Muscle layer of duodenum (tissue), 2 donors: ENCODE measurements around the gene EDNRB.

Source experiments
- H3K27ac ChIP-seq: one replicate; pipeline ENCODE4 v1.7.0; 2013; ENCODE audit warnings: mild to moderate bottlenecking, low read length
- H3K27me3 ChIP-seq: one replicate; pipeline ENCODE4 v1.7.0; 2013; ENCODE audit warnings: low read depth, mild to moderate bottlenecking, control low read depth, low read length
- H3K36me3 ChIP-seq, 2 donors: one replicate each; pipeline ENCODE4 v1.7.0; 2013; ENCODE audit warnings: low read length in 2 of 2, control low read depth in 1 of 2, mild to moderate bottlenecking in 1 of 2; ENCODE audit not compliant: insufficient read depth in 2 of 2, control insufficient read depth in 1 of 2
- H3K4me1 ChIP-seq, 2 donors: one replicate each; pipeline ENCODE4 v1.7.0; 2013; ENCODE audit warnings: low read length in 2 of 2, mild to moderate bottlenecking in 2 of 2, control low read depth in 1 of 2, moderate library complexity in 1 of 2; ENCODE audit not compliant: insufficient read depth in 2 of 2, control insufficient read depth in 1 of 2
- H3K4me3 ChIP-seq, 2 donors: one replicate each; pipeline ENCODE4 v1.7.0; 2013; ENCODE audit warnings: low read length in 2 of 2, low read depth in 1 of 2, mild to moderate bottlenecking in 1 of 2
- H3K9me3 ChIP-seq, 2 donors: one replicate each; pipeline ENCODE4 v1.7.0; 2013; ENCODE audit warnings: low read length in 2 of 2, control low read depth in 1 of 2, mild to moderate bottlenecking in 1 of 2; ENCODE audit not compliant: control insufficient read depth in 1 of 2
- donor health status: healthy.

The EDNRB gene

GRCh38 chr13:77916488-77916887 lies 2.1 kb downstream of the EDNRB start:
- H3K9me3 ChIP-seq = no peaks in the 10 kb centered on the region
- peaks cover 3% of the 10 kb centered on the region for H3K27me3 ChIP-seq
- peak overlapping the region; percentile 70 to 80 for H3K4me3 ChIP-seq
- no peaks in the 10 kb centered on the region for H3K36me3 ChIP-seq
- peaks cover 0 to 17% of the 10 kb centered on the region in 2 donors for H3K4me1 ChIP-seq
- H3K27ac ChIP-seq = peak overlapping the region; percentile 39

- Histone ChIP-seq H3K36me3 (no peaks in the 10 kb centered on the region), H3K4me1 (peaks cover 0 to 17% of the 10 kb centered on the region in 2 donors), H3K27ac (no peak overlapping the region), H3K27me3 (peaks cover 3% of the 10 kb centered on the region), H3K9me3 (no peaks in the 10 kb centered on the region), H3K4me3 (peak overlapping the region; percentile 26 to 70)
Measured at GRCh38 chr13:77915686-77916085, 2.9 kb downstream of the EDNRB start.

DNA sequence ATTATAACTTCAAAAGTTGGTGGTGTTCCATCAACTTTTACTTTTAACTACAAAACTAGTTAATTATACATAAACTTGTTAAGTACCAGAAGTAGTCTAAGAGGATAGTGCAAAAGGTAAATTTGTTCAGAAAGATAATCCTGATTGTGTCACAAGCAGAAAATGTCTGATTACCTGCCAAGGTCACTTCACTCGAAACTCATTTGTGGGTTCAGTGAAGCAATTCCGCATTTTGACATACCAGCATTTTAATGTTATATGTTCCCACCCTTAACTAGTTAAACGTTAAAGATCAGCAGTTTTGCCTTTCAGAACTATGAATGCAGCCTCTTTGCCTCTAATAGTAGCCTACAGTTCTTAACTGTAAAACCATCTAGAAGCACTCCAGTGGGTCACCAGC lies 5.6 kb downstream of the EDNRB start:
- no peaks in the 10 kb centered on the region for H3K9me3 ChIP-seq
- no peaks in the 10 kb centered on the region for H3K36me3 ChIP-seq
- H3K4me3 ChIP-seq = no peak overlapping the region
- no peak overlapping the region for H3K27ac ChIP-seq
- H3K27me3 ChIP-seq = peaks cover 3% of the 10 kb centered on the region
- no peaks in the 10 kb centered on the region for H3K4me1 ChIP-seq

GRCh38 chr13:77911751-77912150 lies 6.9 kb downstream of the EDNRB start:
- H3K27me3 ChIP-seq = no peaks in the 10 kb centered on the region
- no peaks in the 10 kb centered on the region for H3K9me3 ChIP-seq
- no peaks in the 10 kb centered on the region for H3K4me1 ChIP-seq
- no peaks in the 10 kb centered on the region for H3K36me3 ChIP-seq
- no peak overlapping the region for H3K4me3 ChIP-seq
- no peak overlapping the region for H3K27ac ChIP-seq

DNA sequence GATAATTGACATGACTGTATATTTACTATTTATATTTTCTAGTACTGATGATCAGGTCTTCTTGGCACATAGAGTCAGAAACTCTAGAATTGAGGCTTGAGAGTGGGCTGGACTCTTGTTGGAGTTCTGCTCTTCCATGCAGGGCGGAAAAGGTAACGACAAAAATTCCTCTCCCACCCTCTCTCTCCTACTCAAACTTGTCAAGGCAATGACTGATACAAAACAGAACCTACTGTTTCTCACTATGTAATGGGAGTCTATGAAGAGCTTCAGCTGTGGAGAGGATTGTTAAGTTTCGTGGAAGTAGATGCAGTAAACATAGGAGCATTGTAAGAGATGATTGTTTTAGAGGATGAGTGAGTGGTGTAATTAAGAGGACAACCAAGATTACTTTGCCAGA lies 8.8 kb downstream of the EDNRB start:
- no peak overlapping the region for H3K4me3 ChIP-seq
- no peaks in the 10 kb centered on the region for H3K36me3 ChIP-seq

DNA sequence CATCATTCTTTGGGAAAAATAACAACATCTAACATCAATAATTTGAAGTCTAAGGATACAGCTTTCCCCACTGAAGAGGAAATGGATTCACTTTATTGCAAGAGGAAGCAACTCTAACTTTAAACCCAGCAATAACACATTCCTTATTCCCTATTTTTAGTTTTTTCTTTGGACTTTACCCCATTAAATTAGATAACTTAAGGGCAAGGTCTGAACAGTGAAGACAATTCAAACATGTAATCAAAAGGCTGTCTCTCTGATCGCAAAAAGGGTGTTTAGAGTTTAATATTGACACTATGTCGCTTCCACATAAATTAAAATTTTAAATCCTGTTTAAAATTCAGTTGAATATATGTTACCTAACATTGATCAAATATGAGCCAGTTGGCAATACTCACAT lies 10.1 kb downstream of the EDNRB start:
- Histone ChIP-seq H3K4me1 (no peaks in the 10 kb centered on the region), H3K36me3 (no peaks in the 10 kb centered on the region), H3K4me3 (no peak overlapping the region), H3K27me3 (no peaks in the 10 kb centered on the region), H3K9me3 (peaks cover 0 to 3% of the 10 kb centered on the region in 2 donors), H3K27ac (no peak overlapping the region)

More for the DNA sequence above, 8.8 kb downstream of the EDNRB start:
- H3K4me1 ChIP-seq = no peaks in the 10 kb centered on the region
- H3K27me3 ChIP-seq = no peaks in the 10 kb centered on the region
- no peak overlapping the region for H3K27ac ChIP-seq
- H3K9me3 ChIP-seq = peaks cover 0 to 3% of the 10 kb centered on the region in 2 donors

GRCh38 chr13:77907666-77908341 lies 10.8 kb downstream of the EDNRB start:
- Histone ChIP-seq H3K4me1 (no peaks in the 10 kb centered on the region), H3K4me3 (no peak overlapping the region), H3K36me3 (no peaks in the 10 kb centered on the region), H3K9me3 (peaks cover 0 to 3% of the 10 kb centered on the region in 2 donors), H3K27me3 (no peaks in the 10 kb centered on the region), H3K27ac (no peak overlapping the region)

DNA sequence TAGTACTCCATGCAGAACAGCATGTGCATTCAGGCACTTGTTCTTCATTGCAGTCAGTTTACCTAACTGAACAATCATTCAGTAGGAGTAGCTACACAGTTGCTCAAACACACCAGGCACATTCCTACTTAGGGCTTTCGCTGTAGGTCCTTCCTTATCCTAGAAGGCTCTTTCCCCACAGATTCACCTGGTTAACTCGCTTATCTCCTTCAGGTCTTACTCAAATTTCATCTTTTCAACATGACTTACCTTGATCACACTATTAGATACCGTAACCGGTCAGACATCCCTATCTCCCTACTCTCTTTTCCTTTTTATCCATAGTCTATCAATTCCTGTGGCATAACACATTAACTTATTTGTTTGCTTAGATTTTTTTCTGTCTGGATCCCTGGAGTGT lies 14.6 kb downstream of the EDNRB start:
- Histone ChIP-seq H3K4me3 (no peak overlapping the region), H3K27ac (no peak overlapping the region), H3K4me1 (no peaks in the 10 kb centered on the region), H3K36me3 (no peaks in the 10 kb centered on the region), H3K9me3 (peaks cover 0 to 6% of the 10 kb centered on the region in 2 donors), H3K27me3 (no peaks in the 10 kb centered on the region)

DNA sequence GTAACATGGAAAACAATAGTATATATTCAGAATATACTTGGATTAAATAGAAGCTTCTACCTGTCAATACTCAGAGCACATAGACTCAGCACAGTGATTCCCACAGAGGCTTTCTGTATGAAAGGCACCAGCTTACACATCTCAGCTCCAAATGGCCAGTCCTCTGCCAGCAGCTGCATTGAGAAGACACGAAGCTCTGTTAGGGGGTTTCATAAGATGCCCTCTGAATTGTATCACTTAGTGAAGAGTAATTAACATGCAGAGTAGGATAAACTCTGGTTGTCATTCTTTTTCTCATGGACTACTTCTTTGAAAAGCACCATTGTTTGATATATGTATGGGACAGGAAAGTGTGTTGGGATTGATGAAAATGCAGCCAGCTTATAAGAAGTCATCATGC lies 15.2 kb downstream of the EDNRB start:
- Histone ChIP-seq H3K9me3 (peaks cover 0 to 6% of the 10 kb centered on the region in 2 donors), H3K4me1 (no peaks in the 10 kb centered on the region), H3K27ac (no peak overlapping the region), H3K4me3 (no peak overlapping the region), H3K27me3 (no peaks in the 10 kb centered on the region), H3K36me3 (no peaks in the 10 kb centered on the region)

- no peak overlapping the region for H3K27ac ChIP-seq
- no peak overlapping the region for H3K4me3 ChIP-seq
- H3K36me3 ChIP-seq = no peaks in the 10 kb centered on the region
- peaks cover 0 to 6% of the 10 kb centered on the region in 2 donors for H3K9me3 ChIP-seq
- no peaks in the 10 kb centered on the region for H3K4me1 ChIP-seq
- no peaks in the 10 kb centered on the region for H3K27me3 ChIP-seq
Measured at GRCh38 chr13:77902319-77902963, 16.2 kb downstream of the EDNRB start.

DNA sequence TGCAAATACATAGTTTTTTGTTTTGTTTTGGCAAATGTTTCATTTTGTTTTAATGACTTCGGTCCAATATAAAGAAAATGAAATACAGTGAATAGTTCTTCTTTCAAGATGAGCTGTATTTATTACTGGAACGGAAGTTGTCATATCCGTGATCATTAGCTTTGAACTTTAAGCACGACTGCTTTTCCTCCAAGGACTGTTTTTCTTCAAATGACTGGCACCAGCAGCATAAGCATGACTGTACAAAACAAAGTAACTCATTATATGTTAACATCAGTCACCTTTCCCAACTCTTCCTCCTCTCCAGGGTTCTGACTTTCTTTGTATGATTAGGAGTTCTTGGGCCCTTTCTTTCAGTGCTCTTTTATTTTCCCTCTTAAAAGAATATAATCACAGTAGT lies 20.5 kb downstream of the EDNRB start:
- no peaks in the 10 kb centered on the region for H3K27me3 ChIP-seq
- H3K27ac ChIP-seq = no peak overlapping the region
- H3K36me3 ChIP-seq = no peaks in the 10 kb centered on the region
- H3K9me3 ChIP-seq = peaks cover 0 to 3% of the 10 kb centered on the region in 2 donors
- no peaks in the 10 kb centered on the region for H3K4me1 ChIP-seq
- no peak overlapping the region for H3K4me3 ChIP-seq

DNA sequence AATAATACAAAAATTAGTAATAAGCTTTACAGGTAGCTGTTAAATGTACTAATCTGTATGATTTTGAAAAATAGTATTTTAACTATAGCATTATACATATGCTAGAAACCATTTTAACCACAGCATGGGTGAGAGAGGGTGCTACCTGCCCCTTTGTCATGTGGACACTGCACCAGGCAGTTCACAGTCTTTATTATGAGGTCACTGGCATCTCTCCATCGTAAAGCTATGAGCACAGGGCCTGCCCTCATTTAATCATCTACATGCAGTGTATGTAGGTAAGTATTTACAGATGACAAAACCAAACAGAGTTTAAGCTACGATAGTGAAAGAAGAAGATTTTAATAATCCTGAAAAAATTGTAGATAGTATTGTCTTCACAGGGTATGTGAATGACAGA lies 21.7 kb downstream of the EDNRB start:
- H3K36me3 ChIP-seq = no peaks in the 10 kb centered on the region
- no peaks in the 10 kb centered on the region for H3K27me3 ChIP-seq
- no peak overlapping the region for H3K4me3 ChIP-seq
- no peaks in the 10 kb centered on the region for H3K4me1 ChIP-seq
- peak overlapping the region; percentile 26 for H3K27ac ChIP-seq
- H3K9me3 ChIP-seq = no peaks in the 10 kb centered on the region
